Muscle of arm (tissue), 14 donors: Measurements from ENCODE around the gene PPP2R5E. TPM values are rescaled to one million over a fixed set of nuclear protein-coding genes. Genes with fewer than 3 reads are reported as not detected.
"Not testable (repeated sequence)": the region's sequence is repeated elsewhere in the genome, so short reads cannot be mapped to it uniquely, and the experiment has no call there.

Experiments used
- DNase-seq: peaks from one replicate; pipeline ENCODE4 v3.0.0-alpha.2; 2013
- long read RNA-seq, 11 donors: transcript quantifications; one replicate each; lab custom pipeline, GENCODE V29; 2026
- polyA plus RNA-seq, 12 donors: library from polyadenylated mRNA; unstranded; fragments of 120-200 nt; gene quantifications; one replicate each; pipeline ENCODE4 v1.2.1, GENCODE V29; 2013; ENCODE audit not compliant: insufficient read length in 12 of 12

Gene PPP2R5E
- polyA plus RNA-seq: 10 to 100 TPM in 11 of 12 donors, not detected in 1; 17.8 to 31.0 (median 24.8) TPM
- long read RNA-seq, donor 1, full-length matches to known transcripts: 4 of 10 reads
- long read RNA-seq, donor 1, partial matches to known transcripts: 6 of 10 reads
- long read RNA-seq, donor 1, other reads (novel, unspliced or antisense): 0 of 10 reads
- long read RNA-seq, donor 2, full-length matches to known transcripts: 4 of 9 reads
- long read RNA-seq, donor 2, partial matches to known transcripts: 5 of 9 reads
- long read RNA-seq, donor 2, other reads (novel, unspliced or antisense): 0 of 9 reads
- long read RNA-seq, donor 3, full-length matches to known transcripts: 1 of 1 reads
- long read RNA-seq, donor 3, partial matches to known transcripts: 0 of 1 reads
- long read RNA-seq, donor 3, other reads (novel, unspliced or antisense): 0 of 1 reads
- long read RNA-seq, donor 4: 0 reads
- long read RNA-seq, donor 5, full-length matches to known transcripts: 7 of 28 reads
- long read RNA-seq, donor 5, partial matches to known transcripts: 21 of 28 reads
- long read RNA-seq, donor 5, other reads (novel, unspliced or antisense): 0 of 28 reads
- long read RNA-seq, donor 6, full-length matches to known transcripts: 1 of 1 reads
- long read RNA-seq, donor 6, partial matches to known transcripts: 0 of 1 reads
- long read RNA-seq, donor 6, other reads (novel, unspliced or antisense): 0 of 1 reads
- long read RNA-seq, donor 7, full-length matches to known transcripts: 1 of 1 reads
- long read RNA-seq, donor 7, partial matches to known transcripts: 0 of 1 reads
- long read RNA-seq, donor 7, other reads (novel, unspliced or antisense): 0 of 1 reads
- long read RNA-seq, donor 8, full-length matches to known transcripts: 8 of 31 reads
- long read RNA-seq, donor 8, partial matches to known transcripts: 23 of 31 reads
- long read RNA-seq, donor 8, other reads (novel, unspliced or antisense): 0 of 31 reads
- long read RNA-seq, donor 9: 0 reads
- long read RNA-seq, donor 10, full-length matches to known transcripts: 1 of 6 reads
- long read RNA-seq, donor 10, partial matches to known transcripts: 5 of 6 reads
- long read RNA-seq, donor 10, other reads (novel, unspliced or antisense): 0 of 6 reads
- long read RNA-seq, donor 11, full-length matches to known transcripts: 1 of 13 reads
- long read RNA-seq, donor 11, partial matches to known transcripts: 12 of 13 reads
- long read RNA-seq, donor 11, other reads (novel, unspliced or antisense): 0 of 13 reads

- DNase-seq: peak; percentile 99
These were observed at the start of gene PPP2R5E for GRCh38 chr14:63543000-63543825. PPP2R5E (minus strand) TSS chr14:63543377; CDS start chr14:63539685, 3,692 bp downstream.

- DNase-seq: not testable (repeated sequence)
These were observed 39.9 kb upstream of the PPP2R5E start for GRCh38 chr14:63583046-63583445.

GRCh38 chr14:63581491-63581890 is 38.3 kb upstream of the PPP2R5E start:
- no peak for DNase-seq

- DNase-seq: no peak
These were observed 35.1 kb upstream of the PPP2R5E start for GRCh38 chr14:63578300-63578699.

- no peak for DNase-seq
These were observed 30.4 kb upstream of the PPP2R5E start for GRCh38 chr14:63573581-63573980.

- no peak for DNase-seq
These were observed 22.3 kb upstream of the PPP2R5E start for GRCh38 chr14:63565448-63565847.

GRCh38 chr14:63564318-63564717 is 21.1 kb upstream of the PPP2R5E start:
- no peak for DNase-seq

GRCh38 chr14:63563370-63564026 is 20.3 kb upstream of the PPP2R5E start:
- no peak for DNase-seq

GRCh38 chr14:63562405-63562804 is 19.2 kb upstream of the PPP2R5E start:
- no peak for DNase-seq

- DNase-seq: no peak
These were observed 12.4 kb upstream of the PPP2R5E start for GRCh38 chr14:63555572-63555971.

- no peak for DNase-seq
These were observed 8.2 kb upstream of the PPP2R5E start for GRCh38 chr14:63551332-63551731.

GRCh38 chr14:63547798-63548335 is 4.7 kb upstream of the PPP2R5E start:
- no peak for DNase-seq

- no peak for DNase-seq
These were observed 2.3 kb upstream of the PPP2R5E start for GRCh38 chr14:63545431-63545830.

GRCh38 chr14:63544591-63545299 is 1.6 kb upstream of the PPP2R5E start:
- no peak for DNase-seq

GRCh38 chr14:63543826-63544406 is 739 bp upstream of the PPP2R5E start:
- peak; percentile 14 for DNase-seq

- DNase-seq: peak; percentile 15
These were observed 762 bp downstream of the PPP2R5E start for GRCh38 chr14:63542231-63542999.

GRCh38 chr14:63535918-63536317 is 7.3 kb downstream of the PPP2R5E start:
- peak; percentile 20 for DNase-seq

GRCh38 chr14:63533474-63533873 is 9.7 kb downstream of the PPP2R5E start:
- DNase-seq: no peak
